ENCODE measurements around the gene NELL2. TPM values are rescaled to one million over a fixed set of nuclear protein-coding genes. Genes with fewer than 3 reads are reported as not detected.

Gene NELL2
- total RNA-seq, 1 experiment from 2014 or later, result 32.7 TPM

DNA sequence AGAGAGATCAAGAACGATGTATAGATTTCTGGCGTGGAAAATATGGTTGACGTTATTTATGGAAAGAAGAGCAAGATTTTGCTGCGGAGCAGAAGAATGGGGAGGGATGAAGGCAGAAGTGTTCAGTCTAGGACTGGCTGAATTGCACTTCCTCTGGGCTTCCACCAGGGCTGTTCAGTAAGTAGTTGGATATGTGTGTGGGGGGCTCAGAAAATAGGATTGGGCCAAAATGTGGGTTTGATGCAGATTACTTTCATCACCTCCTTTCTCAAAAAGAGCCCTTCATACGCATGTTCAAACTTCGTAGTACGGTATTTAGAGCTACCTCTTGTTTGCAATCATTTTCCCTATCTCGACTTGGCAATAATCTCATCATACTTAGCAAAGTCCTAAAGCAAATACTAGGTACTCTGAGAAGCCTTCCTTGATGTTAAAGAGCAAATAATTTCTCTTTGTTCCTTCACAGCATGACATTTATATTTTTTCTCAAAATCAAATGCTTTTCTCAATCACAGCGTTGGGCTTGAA lies 349.4 kb downstream of the NELL2 start:
- no peak for DNase-seq
- Histone ChIP-seq H2BK12ac (ENCODE audit: insufficient read length, low read depth, low read length) (no peak overlapping the region), H2BK15ac (ENCODE audit: low read depth, low read length) (no peak overlapping the region), H4K91ac (ENCODE audit: insufficient read length, low read depth, low read length) (no peak overlapping the region), H2BK20ac (ENCODE audit: low read depth, low read length, poor library complexity, severe bottlenecking) (no peak overlapping the region), H2AK5ac (ENCODE audit: insufficient read length, low read length) (no peak overlapping the region), H3K79me1 (ENCODE audit: insufficient read depth, low read depth, low read length, poor library complexity, severe bottlenecking) (no peaks in the 10 kb centered on the region), H3K79me2 (ENCODE audit: insufficient read depth, low read length) (no peaks in the 10 kb centered on the region), H3T11ph (ENCODE audit: low read length) (no peak overlapping the region), H4K20me1 (ENCODE audit: control insufficient read depth, insufficient read depth, insufficient read length) (no peaks in the 10 kb centered on the region), H3K23ac (ENCODE audit: insufficient read length, low read depth, low read length) (no peak overlapping the region), H3K56ac (ENCODE audit: insufficient read length, low read depth, low read length) (no peak overlapping the region), H3K14ac (ENCODE audit: insufficient read depth, low read length) (no peak overlapping the region), H3K4me1 (ENCODE audit: insufficient read depth, low read length) (peaks cover 3% of the 10 kb centered on the region; the same call in 1 of the 2 replicates), H3K23me2 (ENCODE audit: insufficient read length, low read depth, low read length, poor library complexity, severe bottlenecking) (no peaks in the 10 kb centered on the region), H3K9ac (ENCODE audit: extremely low read depth, insufficient read length, low read length) (no peak overlapping the region), H3K27me3 (ENCODE audit: insufficient read depth, low read length) (no peaks in the 10 kb centered on the region), H4K8ac (replicated peaks; ENCODE audit: insufficient read length, low read depth, low read length) (no peak overlapping the region), H3K9me3 (ENCODE audit: control insufficient read depth, low read depth, low read length) (no peaks in the 10 kb centered on the region), H3K27ac (ENCODE audit: insufficient read length, low read depth, low read length) (no peak overlapping the region), H2BK5ac (ENCODE audit: insufficient read length, low read length) (no peak overlapping the region), H2BK120ac (ENCODE audit: low read depth, low read length, poor library complexity, severe bottlenecking) (no peak overlapping the region), H2AFZ (ENCODE audit: low read length) (no peak overlapping the region), H3K4me2 (ENCODE audit: insufficient read depth, insufficient read length, low read length) (no peak overlapping the region), H4K5ac (ENCODE audit: insufficient read length, low read depth, low read length) (no peak overlapping the region), H3K18ac (ENCODE audit: insufficient read length, low read depth, low read length) (no peak overlapping the region), H3K4ac (ENCODE audit: low read depth, low read length) (no peak overlapping the region)
- Mint-ChIP-seq H3K27ac (0 out of 7 replicates have a peak overlapping the region, but pooled peaks of 1 of the 3 experiments have one; percentile 0), H3K4me3 (no peak overlapping the region), H3K36me3 (ENCODE audit: insufficient read depth in 1 of 3, low read depth in 3 of 3) (no peaks in the 10 kb centered on the region), H3K9me3 (no peaks in the 10 kb centered on the region), H3K27me3 (ENCODE audit: low read depth) (no peaks in the 10 kb centered on the region), H3K4me1 (peaks cover 19 to 23% of the 10 kb centered on the region in 2 experiments)
- TF ChIP-seq CTCF (conservative IDR thresholded peaks at IDR 0.05), result peak; percentile 50
- 100% methylated on average over 3 of the region's 9 CpGs for WGBS (ENCODE audit: extremely low coverage, insufficient read length, low lambda C conversion rate)

Measured in H9 (cell line).